ENCODE measurements around the gene SIGLEC8. TPM values are rescaled to one million over a fixed set of nuclear protein-coding genes. Genes with fewer than 3 reads are reported as not detected.
"Not testable (repeated sequence)": the region's sequence is repeated elsewhere in the genome, so short reads cannot be mapped to it uniquely, and the experiment has no call there.

The SIGLEC8 gene
- total and polyA plus RNA-seq, 2 of the 8 experiments (the other 6 are each of a cell fraction or from before 2014, with no cell fraction given), result not detected

GRCh38 chr19:51416422-51416821 lies 41.8 kb downstream of the SIGLEC8 start:
- FAIRE-seq; H2BK12ac ChIP-seq (ENCODE audit: low read depth, low read length); H3K18ac ChIP-seq (ENCODE audit: extremely low read depth, low read length); H3K9ac ChIP-seq (replicated peaks in 1 of 4; ENCODE audit: extremely low read depth in 1 of 4, low read depth in 3 of 4, low read length in 3 of 4); H3K9me3 ChIP-seq (ENCODE audit: insufficient read depth in 2 of 2, low read depth in 1 of 2, low read length in 1 of 2); H3K79me1 ChIP-seq (ENCODE audit: low read depth, low read length); H3K23ac ChIP-seq (ENCODE audit: insufficient read length); H4K91ac ChIP-seq (replicated peaks; ENCODE audit: insufficient read length, low read length); H4K8ac ChIP-seq (ENCODE audit: extremely low read depth, insufficient read depth, low read length); H2BK120ac ChIP-seq (replicated peaks; ENCODE audit: low read depth, low read length); H3K4me2 ChIP-seq (ENCODE audit: insufficient read depth in 1 of 2, low read depth in 2 of 2, low read length in 2 of 2); POLR2A ChIA-PET (ENCODE audit: partially characterized antibody); H4K20me1 ChIP-seq (replicated peaks in 1 of 2; ENCODE audit: control insufficient read depth in 1 of 2, insufficient read depth in 2 of 2, low read length in 2 of 2); H3K27ac ChIP-seq (ENCODE audit: low read depth, low read length); DNase-seq (ENCODE audit: low read depth in 1 of 2, low spot score in 2 of 2); H3K56ac ChIP-seq (replicated peaks; ENCODE audit: insufficient read length, low read depth, low read length); H3K4me3 ChIP-seq (ENCODE audit: extremely low read depth in 1 of 4, insufficient read depth in 2 of 4, low read depth in 3 of 4, low read length in 4 of 4); H2AK5ac ChIP-seq (ENCODE audit: low read depth, low read length); H2AFZ ChIP-seq (ENCODE audit: low read length); H4K5ac ChIP-seq (ENCODE audit: insufficient read length, low read depth, low read length); H3K23me2 ChIP-seq (ENCODE audit: low read depth, low read length); H3K4ac ChIP-seq (replicated peaks; ENCODE audit: insufficient read length, low read depth, low read length); H2BK5ac ChIP-seq (ENCODE audit: low read depth, low read length); H2BK15ac ChIP-seq (ENCODE audit: low read length); H3K14ac ChIP-seq (ENCODE audit: insufficient read length); H2BK20ac ChIP-seq (ENCODE audit: low read length); H3K79me2 ChIP-seq (ENCODE audit: control insufficient read depth in 1 of 2, insufficient read depth in 2 of 2, low read length in 2 of 2); H3K27me3 ChIP-seq (replicated peaks in 1 of 4; ENCODE audit: control insufficient read depth in 3 of 4, extremely low read depth in 1 of 4, insufficient read depth in 3 of 4, low read length in 3 of 4); H3K36me3 ChIP-seq (ENCODE audit: control insufficient read depth in 2 of 4, insufficient read depth in 4 of 4, low read length in 3 of 4): not testable (repeated sequence)
- CTCF ChIA-PET (ENCODE audit: partially characterized antibody), result interaction anchor here (0.6 to 6.7 kb wide), 7 partner anchors 6 to 241 kb away, joined by 3 to 58 read pairs (median 7); partner anchors contain the start of gene NKG7
- WGBS, 2 experiments (ENCODE audit: extremely low coverage in 1 of 2, insufficient coverage in 1 of 2, insufficient read length in 1 of 2, insufficient replicate concordance in 2 of 2, low coverage in 1 of 2, low lambda C conversion rate in 2 of 2, missing lambda C conversion rate in 1 of 2), result 87% methylated on average over 10 of the region's 15 CpGs; no CpG with 5 or more reads in 1 of the 2 experiments
- H3K4me1 ChIP-seq (replicated peaks in 1 of 4; ENCODE audit: control insufficient read depth in 3 of 4, insufficient read depth in 4 of 4, low read length in 3 of 4), result peaks cover 0 to 11% (median 3%) of the 10 kb centered on the region in 4 experiments; a peak in 2 of 7 replicates

All from H1 (cell line).